Measurements from ENCODE around the gene BEND6. TPM values are rescaled to one million over a fixed set of nuclear protein-coding genes. Genes with fewer than 3 reads are reported as not detected.

BEND6 gene
- total and polyA plus RNA-seq, 2 of the 13 experiments (the other 11 are each of a cell fraction or from before 2014, with no cell fraction given), result 0.20 to 0.21 TPM

DNA sequence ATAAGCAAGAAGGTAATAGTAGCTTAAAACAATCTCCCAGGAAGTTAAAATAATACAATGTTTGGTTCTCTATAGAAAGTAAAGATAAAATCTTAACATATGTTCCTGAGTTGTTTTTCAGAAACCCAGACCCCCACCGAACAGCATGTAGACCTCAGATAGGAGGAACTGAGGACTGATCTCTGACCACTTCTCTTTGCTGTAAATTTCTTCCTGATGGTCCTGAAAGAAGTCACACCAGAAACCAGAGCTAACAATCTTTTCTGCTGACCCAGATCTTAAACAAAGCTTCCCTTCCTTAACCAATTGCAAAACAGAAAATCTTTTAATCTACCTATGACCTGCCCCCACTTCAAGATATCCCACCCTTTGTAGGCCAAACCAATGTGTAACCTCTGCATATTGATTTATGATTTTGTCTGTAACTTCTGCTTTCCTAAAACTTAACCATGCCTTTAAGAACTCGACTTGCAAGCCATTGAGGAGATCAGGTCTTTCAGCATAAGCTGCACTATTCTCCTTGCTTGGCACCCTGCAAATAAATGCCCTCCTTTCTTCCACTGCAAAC is 21.9 kb upstream of the BEND6 start (continued):
- TF ChIP-seq, protein P1, sequence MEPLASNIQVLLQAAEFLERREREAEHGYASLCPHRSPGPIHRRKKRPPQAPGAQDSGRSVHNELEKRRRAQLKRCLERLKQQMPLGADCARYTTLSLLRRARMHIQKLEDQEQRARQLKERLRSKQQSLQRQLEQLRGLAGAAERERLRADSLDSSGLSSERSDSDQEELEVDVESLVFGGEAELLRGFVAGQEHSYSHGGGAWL (CRISPR knock-in tag; IDR thresholded peaks at IDR 0.05), result no peak
- no peak for TF ChIP-seq AGO1 (IDR thresholded peaks at IDR 0.05; ENCODE audit: low read depth, low read length, poor library complexity, severe bottlenecking)

DNA sequence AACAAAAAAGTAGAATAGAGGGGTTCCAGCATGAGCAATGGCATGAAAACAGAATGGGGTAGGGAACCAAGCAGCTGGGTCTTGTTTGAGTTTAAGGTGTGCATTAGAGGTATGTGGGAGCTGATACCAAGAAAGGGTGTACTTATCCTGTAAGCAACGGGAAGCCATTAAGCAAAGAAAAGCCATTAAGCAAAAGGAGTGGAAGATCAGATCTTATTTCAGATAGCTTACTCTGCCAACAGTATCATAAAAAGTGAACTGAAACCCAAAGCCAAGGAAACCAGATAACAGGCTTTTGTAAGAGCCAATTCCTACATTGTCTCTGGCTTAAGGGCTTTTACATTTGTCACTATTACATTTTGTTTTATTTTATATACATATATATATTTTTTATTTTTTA is 21.3 kb upstream of the BEND6 start:
- Histone ChIP-seq H3K36me3 (replicated peaks in 1 of 2; ENCODE audit: control insufficient read depth in 1 of 2, insufficient read depth in 2 of 2, low read length in 2 of 2) (no peaks in the 10 kb centered on the region), H3K4me3 (replicated peaks in 1 of 3; ENCODE audit: insufficient read depth in 1 of 3, low read depth in 2 of 3, low read length in 3 of 3) (no peak overlapping the region), H2AFZ (ENCODE audit: low read length) (no peak overlapping the region), H3K9ac (ENCODE audit: insufficient read depth, low read depth, low read length) (no peak overlapping the region), H3K27me3 (ENCODE audit: control insufficient read depth in 1 of 2, insufficient read depth in 2 of 2, low read length in 2 of 2) (no peaks in the 10 kb centered on the region), H3K4me2 (ENCODE audit: low read depth, low read length) (no peak overlapping the region), H3K4me1 (ENCODE audit: insufficient read depth, low read length) (0 out of 2 replicates have a peak, but pooled peaks cover 4% of the 10 kb centered on the region), H3K9me3 (ENCODE audit: low read length) (no peaks in the 10 kb centered on the region), H4K20me1 (ENCODE audit: insufficient read depth, low read length) (no peaks in the 10 kb centered on the region), H3K27ac (ENCODE audit: extremely low read length, insufficient read depth, low read length) (no peak overlapping the region), H3K79me2 (ENCODE audit: insufficient read depth, low read length) (no peaks in the 10 kb centered on the region)
- POLR2A ChIA-PET, result no interaction called here
- in situ Hi-C loops (cut with HindIII; ENCODE audit: extremely low pct_ligation_motif_present, low pct_unique_long_range_greater_than_20kb), result no loop called here
- BruUV-seq (replicated peaks), result no TSS peak
- FAIRE-seq, result no peak
- CTCF ChIA-PET (ENCODE audit: low intra/inter-chr PET ratio, low total read pairs), result no interaction called here
- no peak for DNase-seq (ENCODE audit: low spot score)
- WGBS (ENCODE audit: low lambda C conversion rate), result 23% methylated on average over 1 of the region's 1 CpG
- intact Hi-C loops (cut with micrococcal nuclease; ENCODE audit: unreplicated experiment), result no loop called here
- ATAC-seq, result no peak
- TF ChIP-seq, protein P2, sequence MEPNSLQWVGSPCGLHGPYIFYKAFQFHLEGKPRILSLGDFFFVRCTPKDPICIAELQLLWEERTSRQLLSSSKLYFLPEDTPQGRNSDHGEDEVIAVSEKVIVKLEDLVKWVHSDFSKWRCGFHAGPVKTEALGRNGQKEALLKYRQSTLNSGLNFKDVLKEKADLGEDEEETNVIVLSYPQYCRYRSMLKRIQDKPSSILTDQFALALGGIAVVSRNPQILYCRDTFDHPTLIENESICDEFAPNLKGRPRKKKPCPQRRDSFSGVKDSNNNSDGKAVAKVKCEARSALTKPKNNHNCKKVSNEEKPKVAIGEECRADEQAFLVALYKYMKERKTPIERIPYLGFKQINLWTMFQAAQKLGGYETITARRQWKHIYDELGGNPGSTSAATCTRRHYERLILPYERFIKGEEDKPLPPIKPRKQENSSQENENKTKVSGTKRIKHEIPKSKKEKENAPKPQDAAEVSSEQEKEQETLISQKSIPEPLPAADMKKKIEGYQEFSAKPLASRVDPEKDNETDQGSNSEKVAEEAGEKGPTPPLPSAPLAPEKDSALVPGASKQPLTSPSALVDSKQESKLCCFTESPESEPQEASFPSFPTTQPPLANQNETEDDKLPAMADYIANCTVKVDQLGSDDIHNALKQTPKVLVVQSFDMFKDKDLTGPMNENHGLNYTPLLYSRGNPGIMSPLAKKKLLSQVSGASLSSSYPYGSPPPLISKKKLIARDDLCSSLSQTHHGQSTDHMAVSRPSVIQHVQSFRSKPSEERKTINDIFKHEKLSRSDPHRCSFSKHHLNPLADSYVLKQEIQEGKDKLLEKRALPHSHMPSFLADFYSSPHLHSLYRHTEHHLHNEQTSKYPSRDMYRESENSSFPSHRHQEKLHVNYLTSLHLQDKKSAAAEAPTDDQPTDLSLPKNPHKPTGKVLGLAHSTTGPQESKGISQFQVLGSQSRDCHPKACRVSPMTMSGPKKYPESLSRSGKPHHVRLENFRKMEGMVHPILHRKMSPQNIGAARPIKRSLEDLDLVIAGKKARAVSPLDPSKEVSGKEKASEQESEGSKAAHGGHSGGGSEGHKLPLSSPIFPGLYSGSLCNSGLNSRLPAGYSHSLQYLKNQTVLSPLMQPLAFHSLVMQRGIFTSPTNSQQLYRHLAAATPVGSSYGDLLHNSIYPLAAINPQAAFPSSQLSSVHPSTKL (CRISPR knock-in tag; IDR thresholded peaks at IDR 0.05), result no peak
- TF ChIP-seq, protein P3, sequence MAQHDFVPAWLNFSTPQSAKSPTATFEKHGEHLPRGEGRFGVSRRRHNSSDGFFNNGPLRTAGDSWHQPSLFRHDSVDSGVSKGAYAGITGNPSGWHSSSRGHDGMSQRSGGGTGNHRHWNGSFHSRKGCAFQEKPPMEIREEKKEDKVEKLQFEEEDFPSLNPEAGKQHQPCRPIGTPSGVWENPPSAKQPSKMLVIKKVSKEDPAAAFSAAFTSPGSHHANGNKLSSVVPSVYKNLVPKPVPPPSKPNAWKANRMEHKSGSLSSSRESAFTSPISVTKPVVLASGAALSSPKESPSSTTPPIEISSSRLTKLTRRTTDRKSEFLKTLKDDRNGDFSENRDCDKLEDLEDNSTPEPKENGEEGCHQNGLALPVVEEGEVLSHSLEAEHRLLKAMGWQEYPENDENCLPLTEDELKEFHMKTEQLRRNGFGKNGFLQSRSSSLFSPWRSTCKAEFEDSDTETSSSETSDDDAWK (CRISPR knock-in tag; IDR thresholded peaks at IDR 0.05), result no peak
- TF ChIP-seq, protein P4, sequence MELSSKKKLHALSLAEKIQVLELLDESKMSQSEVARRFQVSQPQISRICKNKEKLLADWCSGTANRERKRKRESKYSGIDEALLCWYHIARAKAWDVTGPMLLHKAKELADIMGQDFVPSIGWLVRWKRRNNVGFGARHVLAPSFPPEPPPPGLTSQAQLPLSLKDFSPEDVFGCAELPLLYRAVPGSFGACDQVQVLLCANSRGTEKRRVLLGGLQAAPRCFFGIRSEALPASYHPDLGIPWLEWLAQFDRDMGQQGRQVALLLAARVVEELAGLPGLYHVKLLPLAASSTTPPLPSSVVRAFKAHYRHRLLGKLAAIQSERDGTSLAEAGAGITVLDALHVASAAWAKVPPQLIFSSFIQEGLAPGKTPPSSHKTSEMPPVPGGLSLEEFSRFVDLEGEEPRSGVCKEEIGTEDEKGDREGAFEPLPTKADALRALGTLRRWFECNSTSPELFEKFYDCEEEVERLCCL (CRISPR knock-in tag; IDR thresholded peaks at IDR 0.05; ENCODE audit: borderline replicate concordance), result no peak
- no peak for TF ChIP-seq ZNF7 (CRISPR knock-in tag; IDR thresholded peaks at IDR 0.05)
- TF ChIP-seq, protein P5, sequence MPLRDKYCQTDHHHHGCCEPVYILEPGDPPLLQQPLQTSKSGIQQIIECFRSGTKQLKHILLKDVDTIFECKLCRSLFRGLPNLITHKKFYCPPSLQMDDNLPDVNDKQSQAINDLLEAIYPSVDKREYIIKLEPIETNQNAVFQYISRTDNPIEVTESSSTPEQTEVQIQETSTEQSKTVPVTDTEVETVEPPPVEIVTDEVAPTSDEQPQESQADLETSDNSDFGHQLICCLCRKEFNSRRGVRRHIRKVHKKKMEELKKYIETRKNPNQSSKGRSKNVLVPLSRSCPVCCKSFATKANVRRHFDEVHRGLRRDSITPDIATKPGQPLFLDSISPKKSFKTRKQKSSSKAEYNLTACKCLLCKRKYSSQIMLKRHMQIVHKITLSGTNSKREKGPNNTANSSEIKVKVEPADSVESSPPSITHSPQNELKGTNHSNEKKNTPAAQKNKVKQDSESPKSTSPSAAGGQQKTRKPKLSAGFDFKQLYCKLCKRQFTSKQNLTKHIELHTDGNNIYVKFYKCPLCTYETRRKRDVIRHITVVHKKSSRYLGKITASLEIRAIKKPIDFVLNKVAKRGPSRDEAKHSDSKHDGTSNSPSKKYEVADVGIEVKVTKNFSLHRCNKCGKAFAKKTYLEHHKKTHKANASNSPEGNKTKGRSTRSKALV (CRISPR knock-in tag; IDR thresholded peaks at IDR 0.05), result no peak
- no peak for TF ChIP-seq ZMYM2 (CRISPR knock-in tag; IDR thresholded peaks at IDR 0.05)
- TF ChIP-seq JUNB (CRISPR knock-in tag; IDR thresholded peaks at IDR 0.05; ENCODE audit: borderline replicate concordance), result no peak
- no peak for TF ChIP-seq BRD4 (CRISPR knock-in tag; IDR thresholded peaks at IDR 0.05)
